ENCODE measurements around the gene APEH.

APEH gene

GRCh38 chr3:49721896-49722781 lies 48.0 kb downstream of the APEH start:
- Histone ChIP-seq H3K79me1 (ENCODE audit: low read length) (peaks cover 9% of the 10 kb centered on the region), H4K8ac (ENCODE audit: low read depth, low read length) (no peak overlapping the region), H3K4ac (ENCODE audit: low read depth, low read length) (no peak overlapping the region), H3K18ac (ENCODE audit: low read length) (no peak overlapping the region), H3K27ac (ENCODE audit: low read depth, low read length) (no peak overlapping the region), H2BK5ac (ENCODE audit: low read depth, low read length, poor library complexity) (no peak overlapping the region), H3K14ac (ENCODE audit: low read length) (no peak overlapping the region), H2BK120ac (ENCODE audit: insufficient read depth, low read length, poor library complexity) (no peak overlapping the region), H3K9me3 (ENCODE audit: insufficient read depth, low read depth, low read length) (peaks cover 8% of the 10 kb centered on the region), H4K12ac (ENCODE audit: low read depth, low read length) (peak overlapping the region; percentile 18), H3K79me2 (ENCODE audit: control insufficient read depth, insufficient read depth, low read length, poor library complexity) (peaks cover 9% of the 10 kb centered on the region), H3K36me3 (ENCODE audit: control insufficient read depth in 1 of 2, insufficient read depth in 2 of 2, low read length in 2 of 2) (peaks cover 45 to 46% of the 10 kb centered on the region in 2 experiments), H3K4me2 (ENCODE audit: low read length) (no peak overlapping the region), H3K9ac (ENCODE audit: low read length) (no peak overlapping the region), H2AFZ (ENCODE audit: insufficient read depth, low read length, poor library complexity) (no peak overlapping the region), H2BK12ac (ENCODE audit: low read length) (no peak overlapping the region), H3K23ac (ENCODE audit: low read length) (no peak overlapping the region), H4K91ac (ENCODE audit: low read depth, low read length) (no peak overlapping the region), H3K27me3 (ENCODE audit: insufficient read depth, low read length) (no peaks in the 10 kb centered on the region), H3K4me1 (ENCODE audit: control insufficient read depth in 1 of 2, insufficient read depth in 2 of 2, low read length in 2 of 2) (peaks cover 13 to 20% of the 10 kb centered on the region in 2 experiments), H3K4me3 (ENCODE audit: low read depth, low read length) (no peak overlapping the region), H2AK5ac (ENCODE audit: low read length) (no peak overlapping the region)
- DNase-seq: no peak
- WGBS (ENCODE audit: extremely low coverage, insufficient coverage, insufficient read length): no CpG with 5 or more reads among the region's 26 CpGs

GRCh38 chr3:49722896-49723295 lies 48.7 kb downstream of the APEH start:
- peak overlapping the region; percentile 93 for H3K14ac ChIP-seq (ENCODE audit: low read length)
- H4K12ac ChIP-seq (ENCODE audit: low read depth, low read length): peak overlapping the region; percentile 90
- H3K36me3 ChIP-seq (ENCODE audit: control insufficient read depth in 1 of 2, insufficient read depth in 2 of 2, low read length in 2 of 2): peaks cover 53 to 54% of the 10 kb centered on the region in 2 experiments
- H3K4me1 ChIP-seq (ENCODE audit: control insufficient read depth in 1 of 2, insufficient read depth in 2 of 2, low read length in 2 of 2): peaks cover 13 to 20% of the 10 kb centered on the region in 2 experiments
- peak overlapping the region; percentile 93 for H2AK5ac ChIP-seq (ENCODE audit: low read length)
- H4K91ac ChIP-seq (ENCODE audit: low read depth, low read length): peak overlapping the region; percentile 98
- H3K27me3 ChIP-seq (ENCODE audit: insufficient read depth, low read length): no peaks in the 10 kb centered on the region
- H3K79me1 ChIP-seq (ENCODE audit: low read length): peaks cover 9% of the 10 kb centered on the region
- peak overlapping the region; percentile 6 for H2BK12ac ChIP-seq (ENCODE audit: low read length)
- H2BK120ac ChIP-seq (ENCODE audit: insufficient read depth, low read length, poor library complexity): peak overlapping the region; percentile 65
- no peak overlapping the region for H3K18ac ChIP-seq (ENCODE audit: low read length)
- peak overlapping the region; percentile 98 for H3K4me3 ChIP-seq (ENCODE audit: low read depth, low read length)
- no CpG with 5 or more reads among the region's 8 CpGs for WGBS (ENCODE audit: extremely low coverage, insufficient coverage, insufficient read length)
- H3K9me3 ChIP-seq (ENCODE audit: insufficient read depth, low read depth, low read length): peaks cover 8% of the 10 kb centered on the region
- H2BK5ac ChIP-seq (ENCODE audit: low read depth, low read length, poor library complexity): no peak overlapping the region
- H4K8ac ChIP-seq (ENCODE audit: low read depth, low read length): peak overlapping the region; percentile 95
- peak overlapping the region; percentile 98 for H3K9ac ChIP-seq (ENCODE audit: low read length)
- H3K27ac ChIP-seq (ENCODE audit: low read depth, low read length): peak overlapping the region; percentile 83
- peak overlapping the region; percentile 81 for H2AFZ ChIP-seq (ENCODE audit: insufficient read depth, low read length, poor library complexity)
- peak overlapping the region; percentile 94 for H3K4ac ChIP-seq (ENCODE audit: low read depth, low read length)
- peak overlapping the region; percentile 90 for H3K4me2 ChIP-seq (ENCODE audit: low read length)
- no peak for DNase-seq
- H3K23ac ChIP-seq (ENCODE audit: low read length): no peak overlapping the region
- peaks cover 9% of the 10 kb centered on the region for H3K79me2 ChIP-seq (ENCODE audit: control insufficient read depth, insufficient read depth, low read length, poor library complexity)

- Histone ChIP-seq H3K36me3 (ENCODE audit: control insufficient read depth in 1 of 2, insufficient read depth in 2 of 2, low read length in 2 of 2) (peaks cover 55 to 57% of the 10 kb centered on the region in 2 experiments), H2BK12ac (ENCODE audit: low read length) (no peak overlapping the region), H3K27me3 (ENCODE audit: insufficient read depth, low read length) (no peaks in the 10 kb centered on the region), H3K4me3 (ENCODE audit: low read depth, low read length) (peak overlapping the region; percentile 98), H2BK5ac (ENCODE audit: low read depth, low read length, poor library complexity) (peak overlapping the region; percentile 37), H2BK120ac (ENCODE audit: insufficient read depth, low read length, poor library complexity) (peak overlapping the region; percentile 65), H4K12ac (ENCODE audit: low read depth, low read length) (peak overlapping the region; percentile 90), H3K18ac (ENCODE audit: low read length) (peak overlapping the region; percentile 91), H4K91ac (ENCODE audit: low read depth, low read length) (peak overlapping the region; percentile 98), H3K9ac (ENCODE audit: low read length) (peak overlapping the region; percentile 98), H3K4ac (ENCODE audit: low read depth, low read length) (peak overlapping the region; percentile 94), H2AK5ac (ENCODE audit: low read length) (peak overlapping the region; percentile 93), H3K4me1 (ENCODE audit: control insufficient read depth in 1 of 2, insufficient read depth in 2 of 2, low read length in 2 of 2) (peaks cover 13 to 20% of the 10 kb centered on the region in 2 experiments), H3K27ac (ENCODE audit: low read depth, low read length) (peak overlapping the region; percentile 83), H3K4me2 (ENCODE audit: low read length) (peak overlapping the region; percentile 90), H3K9me3 (ENCODE audit: insufficient read depth, low read depth, low read length) (peaks cover 5% of the 10 kb centered on the region), H3K23ac (ENCODE audit: low read length) (no peak overlapping the region), H3K79me1 (ENCODE audit: low read length) (peaks cover 9% of the 10 kb centered on the region), H3K79me2 (ENCODE audit: control insufficient read depth, insufficient read depth, low read length, poor library complexity) (peaks cover 9% of the 10 kb centered on the region), H4K8ac (ENCODE audit: low read depth, low read length) (peak overlapping the region; percentile 95), H2AFZ (ENCODE audit: insufficient read depth, low read length, poor library complexity) (peak overlapping the region; percentile 81), H3K14ac (ENCODE audit: low read length) (peak overlapping the region; percentile 93)
- peak; percentile 56 to 68 for DNase-seq
- no CpG with 5 or more reads among the region's 20 CpGs for WGBS (ENCODE audit: extremely low coverage, insufficient coverage, insufficient read length)
Measured at GRCh38 chr3:49723296-49723627, 49.1 kb downstream of the APEH start.

- H4K12ac ChIP-seq (ENCODE audit: low read depth, low read length): peak within 1 kb of the TSS; percentile 90
- H4K8ac ChIP-seq (ENCODE audit: low read depth, low read length): peak within 1 kb of the TSS; percentile 95
- peaks cover 9% of the 10 kb centered on the region for H3K79me1 ChIP-seq (ENCODE audit: low read length)
- peak within 1 kb of the TSS; percentile 98 for H3K4me3 ChIP-seq (ENCODE audit: low read depth, low read length)
- peaks cover 9% of the 10 kb centered on the region for H3K79me2 ChIP-seq (ENCODE audit: control insufficient read depth, insufficient read depth, low read length, poor library complexity)
- peak within 1 kb of the TSS; percentile 81 for H2AFZ ChIP-seq (ENCODE audit: insufficient read depth, low read length, poor library complexity)
- H2BK120ac ChIP-seq (ENCODE audit: insufficient read depth, low read length, poor library complexity): peak within 1 kb of the TSS; percentile 65
- H2AK5ac ChIP-seq (ENCODE audit: low read length): peak within 1 kb of the TSS; percentile 93
- H2BK5ac ChIP-seq (ENCODE audit: low read depth, low read length, poor library complexity): peak within 1 kb of the TSS; percentile 44
- peak within 1 kb of the TSS; percentile 98 for H4K91ac ChIP-seq (ENCODE audit: low read depth, low read length)
- H3K18ac ChIP-seq (ENCODE audit: low read length): peak within 1 kb of the TSS; percentile 91
- no peak within 1 kb of the TSS for H3K23ac ChIP-seq (ENCODE audit: low read length)
- peak within 1 kb of the TSS; percentile 93 for H3K14ac ChIP-seq (ENCODE audit: low read length)
- peak within 1 kb of the TSS; percentile 98 for H3K9ac ChIP-seq (ENCODE audit: low read length)
- WGBS (ENCODE audit: extremely low coverage, insufficient coverage, insufficient read length): no CpG with 5 or more reads among the region's 102 CpGs
- peak within 1 kb of the TSS; percentile 94 for H3K4ac ChIP-seq (ENCODE audit: low read depth, low read length)
- H3K27ac ChIP-seq (ENCODE audit: low read depth, low read length): peak within 1 kb of the TSS; percentile 83
- H3K4me2 ChIP-seq (ENCODE audit: low read length): peak within 1 kb of the TSS; percentile 90
- peaks cover 3% of the 10 kb centered on the region for H3K9me3 ChIP-seq (ENCODE audit: insufficient read depth, low read depth, low read length)
- peaks cover 55 to 57% of the 10 kb centered on the region in 2 experiments for H3K36me3 ChIP-seq (ENCODE audit: control insufficient read depth in 1 of 2, insufficient read depth in 2 of 2, low read length in 2 of 2)
- H3K27me3 ChIP-seq (ENCODE audit: insufficient read depth, low read length): no peaks in the 10 kb centered on the region
- peak; percentile 99 for DNase-seq
- H2BK12ac ChIP-seq (ENCODE audit: low read length): peak within 1 kb of the TSS; percentile 6
- peaks cover 11 to 17% of the 10 kb centered on the region in 2 experiments for H3K4me1 ChIP-seq (ENCODE audit: control insufficient read depth in 1 of 2, insufficient read depth in 2 of 2, low read length in 2 of 2)
Measured at GRCh38 chr3:49723628-49724551, 49.7 kb downstream of the APEH start, which contains the start of gene GMPPB. Gene GMPPB, minus strand, starts transcription at chr3:49723951. Its CDS starts 225 bp downstream, at chr3:49723726.
